ENCODE data around the gene SUPT3H.

Gene SUPT3H

GRCh38 chr6:45387236-45387635, 9.5 kb upstream of the SUPT3H start:
- no peak overlapping the region for H3K4me3 ChIP-seq (ENCODE audit: low read depth, low read length)
- TF ChIP-seq, protein P1, sequence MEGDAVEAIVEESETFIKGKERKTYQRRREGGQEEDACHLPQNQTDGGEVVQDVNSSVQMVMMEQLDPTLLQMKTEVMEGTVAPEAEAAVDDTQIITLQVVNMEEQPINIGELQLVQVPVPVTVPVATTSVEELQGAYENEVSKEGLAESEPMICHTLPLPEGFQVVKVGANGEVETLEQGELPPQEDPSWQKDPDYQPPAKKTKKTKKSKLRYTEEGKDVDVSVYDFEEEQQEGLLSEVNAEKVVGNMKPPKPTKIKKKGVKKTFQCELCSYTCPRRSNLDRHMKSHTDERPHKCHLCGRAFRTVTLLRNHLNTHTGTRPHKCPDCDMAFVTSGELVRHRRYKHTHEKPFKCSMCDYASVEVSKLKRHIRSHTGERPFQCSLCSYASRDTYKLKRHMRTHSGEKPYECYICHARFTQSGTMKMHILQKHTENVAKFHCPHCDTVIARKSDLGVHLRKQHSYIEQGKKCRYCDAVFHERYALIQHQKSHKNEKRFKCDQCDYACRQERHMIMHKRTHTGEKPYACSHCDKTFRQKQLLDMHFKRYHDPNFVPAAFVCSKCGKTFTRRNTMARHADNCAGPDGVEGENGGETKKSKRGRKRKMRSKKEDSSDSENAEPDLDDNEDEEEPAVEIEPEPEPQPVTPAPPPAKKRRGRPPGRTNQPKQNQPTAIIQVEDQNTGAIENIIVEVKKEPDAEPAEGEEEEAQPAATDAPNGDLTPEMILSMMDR (IDR thresholded peaks at IDR 0.05; ENCODE audit: low read depth, low read length) = no peak

DNA sequence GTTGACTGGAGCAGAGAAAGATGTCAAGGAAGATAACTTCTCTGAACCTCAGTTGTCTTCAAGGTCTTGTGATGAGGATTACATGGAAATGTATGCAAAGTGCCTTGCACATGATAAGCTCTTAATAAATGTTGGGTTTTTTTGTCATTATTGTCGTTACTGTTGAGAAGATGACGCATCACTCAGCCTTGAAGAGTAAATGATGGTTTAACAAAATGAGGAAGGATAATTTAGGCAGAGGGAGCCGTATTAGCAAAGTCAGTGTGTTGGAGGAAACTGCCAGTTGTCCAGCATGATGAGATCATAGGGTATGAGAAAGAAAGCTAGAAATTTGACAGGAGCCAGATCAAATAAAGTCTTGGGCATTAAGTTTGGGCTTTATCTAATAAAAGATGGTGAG, 8.8 kb upstream of the SUPT3H start:
- TF ChIP-seq, protein P1 (IDR thresholded peaks at IDR 0.05; ENCODE audit: low read depth, low read length) = no peak
- no peak overlapping the region for H3K4me3 ChIP-seq (ENCODE audit: low read depth, low read length)

GRCh38 chr6:45382391-45382790, 4.7 kb upstream of the SUPT3H start:
- TF ChIP-seq, protein P1 (IDR thresholded peaks at IDR 0.05; ENCODE audit: low read depth, low read length) = no peak
- H3K4me3 ChIP-seq (ENCODE audit: low read depth, low read length) = no peak overlapping the region

DNA sequence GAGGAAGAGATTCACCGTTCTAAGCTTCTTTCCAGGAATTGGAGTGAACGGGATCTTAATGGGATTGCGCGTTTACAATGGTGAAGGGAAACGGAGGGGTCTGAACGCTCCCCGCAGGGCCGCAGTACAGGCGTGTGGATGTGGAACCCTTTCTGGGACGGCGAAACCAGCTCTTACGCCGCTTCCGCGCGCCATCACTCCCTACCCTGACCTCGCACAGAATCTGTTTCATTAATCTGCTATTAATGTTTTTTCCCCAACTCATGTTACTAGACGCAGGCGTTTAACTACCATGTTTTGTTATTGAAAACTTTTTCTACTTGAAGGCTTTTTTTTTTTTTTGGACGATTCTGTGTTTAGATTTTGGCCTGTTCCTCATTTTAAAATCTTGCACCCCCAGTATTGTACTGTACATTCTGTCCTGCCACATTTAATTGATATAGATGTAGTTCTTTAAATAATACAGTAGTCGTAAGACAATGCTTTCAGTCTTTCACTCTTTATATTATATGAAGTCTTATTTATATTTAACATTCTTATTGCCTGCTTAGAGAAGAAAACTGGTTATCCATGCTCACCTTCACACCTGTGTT, 696 bp upstream of the SUPT3H start:
- H3K4me3 ChIP-seq (ENCODE audit: low read depth, low read length) = peak overlapping the region; percentile 82
- TF ChIP-seq, protein P1 (IDR thresholded peaks at IDR 0.05; ENCODE audit: low read depth, low read length) = no peak

- peak overlapping the region; percentile 82 for H3K4me3 ChIP-seq (ENCODE audit: low read depth, low read length)
- TF ChIP-seq, protein P1 (IDR thresholded peaks at IDR 0.05; ENCODE audit: low read depth, low read length) = no peak
These were observed 636 bp downstream of the SUPT3H start for GRCh38 chr6:45377043-45377553.

DNA sequence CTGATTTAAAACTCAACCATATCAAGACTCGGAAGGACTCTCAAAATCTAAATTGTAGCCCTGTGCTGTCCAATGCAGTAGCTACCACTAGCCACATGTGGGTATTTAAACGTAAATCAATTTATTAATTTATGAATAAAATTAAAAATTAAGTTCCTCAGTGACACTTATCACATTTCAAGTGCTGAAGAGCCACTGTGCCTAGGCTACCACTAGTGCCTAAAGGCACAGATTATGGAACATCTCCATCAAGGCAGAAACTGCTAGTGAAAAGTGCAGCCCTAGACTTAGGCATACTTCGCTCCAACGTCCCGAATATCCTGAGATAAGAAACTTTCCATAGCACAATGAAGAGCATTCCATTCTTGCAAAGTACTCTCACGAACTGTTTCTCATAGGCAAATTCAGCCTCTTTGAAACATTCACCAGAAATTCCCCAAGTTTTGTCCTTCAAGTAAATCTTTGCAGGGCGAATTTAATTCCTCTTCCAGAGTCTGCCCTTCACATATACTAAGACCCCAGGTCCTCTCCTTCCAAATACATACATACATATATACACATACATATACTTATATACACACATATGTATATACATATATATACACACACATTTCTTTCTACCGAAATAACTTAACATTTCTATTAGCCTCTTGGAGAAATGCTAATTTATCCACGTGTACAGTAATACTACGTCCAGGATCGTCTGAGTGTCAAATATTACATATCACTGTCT, 1.3 kb downstream of the SUPT3H start:
- H3K4me3 ChIP-seq (ENCODE audit: low read depth, low read length) = peak overlapping the region; percentile 82
- TF ChIP-seq, protein P1 (IDR thresholded peaks at IDR 0.05; ENCODE audit: low read depth, low read length) = no peak

- TF ChIP-seq, protein P1 (IDR thresholded peaks at IDR 0.05; ENCODE audit: low read depth, low read length) = no peak
These were observed 2.3 kb downstream of the SUPT3H start for GRCh38 chr6:45375449-45375848.

More at GRCh38 chr6:45375449-45375848, 2.3 kb downstream of the SUPT3H start:
- H3K4me3 ChIP-seq (ENCODE audit: low read depth, low read length) = no peak overlapping the region

Measured in WI38 (cell line).